ENCODE data around the gene SLC22A3. TPM values are rescaled to one million over a fixed set of nuclear protein-coding genes. Genes with fewer than 3 reads are reported as not detected.

The SLC22A3 gene
- total and polyA plus RNA-seq, 2 donors (not counting 1 experiment from before 2014, with no cell fraction given), result under 0.01 to 0.03 TPM

DNA sequence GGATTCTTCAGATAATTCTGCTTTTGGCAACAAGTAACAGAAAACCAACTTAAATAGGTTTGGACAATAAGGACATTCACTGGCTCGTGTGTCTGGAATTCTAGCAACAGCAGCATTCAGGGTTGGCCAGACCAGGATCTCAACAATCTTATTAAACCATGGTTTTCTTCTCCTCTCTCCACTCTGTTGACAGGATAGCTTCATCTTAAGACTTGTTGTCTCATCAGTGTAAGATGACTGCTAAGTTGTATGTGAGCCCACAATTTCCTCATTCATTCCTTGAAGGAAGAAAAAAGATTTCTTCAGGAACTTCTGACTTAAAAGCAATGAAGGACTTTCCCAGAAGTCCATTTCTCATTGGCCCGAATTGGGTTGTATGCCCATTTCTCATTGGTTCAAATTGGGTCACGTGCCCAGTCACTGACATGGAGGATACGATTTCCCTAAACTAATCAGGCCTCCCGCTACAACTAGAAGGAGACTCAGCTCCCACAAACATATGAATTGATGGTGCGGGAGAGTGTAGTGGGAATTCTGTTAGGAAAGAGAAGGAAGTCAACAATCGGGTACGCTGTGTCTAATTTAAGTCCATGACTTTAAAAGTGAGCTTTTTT is 83.7 kb downstream of the SLC22A3 start:
- Histone ChIP-seq H3K27me3 (ENCODE audit: control insufficient read depth, insufficient read depth, low read length) (no peaks in the 10 kb centered on the region), H2AFZ (ENCODE audit: low read length) (no peak overlapping the region), H3K4me3 (replicated peaks in 1 of 4; ENCODE audit: control extremely low read depth in 1 of 4, insufficient read depth in 1 of 4, low read depth in 3 of 4, low read length in 4 of 4) (no peak overlapping the region), H3K79me2 (ENCODE audit: control insufficient read depth, insufficient read depth, low read length) (no peaks in the 10 kb centered on the region), H3K36me3 (ENCODE audit: control insufficient read depth, insufficient read depth, low read length) (no peaks in the 10 kb centered on the region), H3K9ac (ENCODE audit: insufficient read depth, low read length) (no peak overlapping the region), H3K4me2 (ENCODE audit: extremely low read depth, insufficient read depth, low read length) (no peak overlapping the region), H4K20me1 (ENCODE audit: control insufficient read depth, extremely low read depth, insufficient read depth, low read length) (no peaks in the 10 kb centered on the region), H3K4me1 (ENCODE audit: control insufficient read depth, extremely low read depth, insufficient read depth, low read length) (no peaks in the 10 kb centered on the region), H3K27ac (ENCODE audit: insufficient read depth, low read length) (no peak overlapping the region), H3K9me3 (ENCODE audit: control insufficient read depth, insufficient read depth, low read depth, low read length) (no peaks in the 10 kb centered on the region)
- TF ChIP-seq EZH2 (IDR thresholded peaks at IDR 0.05; ENCODE audit: low read length, missing control alignments), result no peak
- TF ChIP-seq, protein P1, sequence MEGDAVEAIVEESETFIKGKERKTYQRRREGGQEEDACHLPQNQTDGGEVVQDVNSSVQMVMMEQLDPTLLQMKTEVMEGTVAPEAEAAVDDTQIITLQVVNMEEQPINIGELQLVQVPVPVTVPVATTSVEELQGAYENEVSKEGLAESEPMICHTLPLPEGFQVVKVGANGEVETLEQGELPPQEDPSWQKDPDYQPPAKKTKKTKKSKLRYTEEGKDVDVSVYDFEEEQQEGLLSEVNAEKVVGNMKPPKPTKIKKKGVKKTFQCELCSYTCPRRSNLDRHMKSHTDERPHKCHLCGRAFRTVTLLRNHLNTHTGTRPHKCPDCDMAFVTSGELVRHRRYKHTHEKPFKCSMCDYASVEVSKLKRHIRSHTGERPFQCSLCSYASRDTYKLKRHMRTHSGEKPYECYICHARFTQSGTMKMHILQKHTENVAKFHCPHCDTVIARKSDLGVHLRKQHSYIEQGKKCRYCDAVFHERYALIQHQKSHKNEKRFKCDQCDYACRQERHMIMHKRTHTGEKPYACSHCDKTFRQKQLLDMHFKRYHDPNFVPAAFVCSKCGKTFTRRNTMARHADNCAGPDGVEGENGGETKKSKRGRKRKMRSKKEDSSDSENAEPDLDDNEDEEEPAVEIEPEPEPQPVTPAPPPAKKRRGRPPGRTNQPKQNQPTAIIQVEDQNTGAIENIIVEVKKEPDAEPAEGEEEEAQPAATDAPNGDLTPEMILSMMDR (conservative IDR thresholded peaks at IDR 0.05 in 1 of 2, IDR thresholded peaks at IDR 0.05 in 1 of 2; ENCODE audit: low read depth in 1 of 2, low read length in 2 of 2), result no peak
- DNase-seq (ENCODE audit: low read depth in 2 of 2), result peak; percentile 28 to 42

DNA sequence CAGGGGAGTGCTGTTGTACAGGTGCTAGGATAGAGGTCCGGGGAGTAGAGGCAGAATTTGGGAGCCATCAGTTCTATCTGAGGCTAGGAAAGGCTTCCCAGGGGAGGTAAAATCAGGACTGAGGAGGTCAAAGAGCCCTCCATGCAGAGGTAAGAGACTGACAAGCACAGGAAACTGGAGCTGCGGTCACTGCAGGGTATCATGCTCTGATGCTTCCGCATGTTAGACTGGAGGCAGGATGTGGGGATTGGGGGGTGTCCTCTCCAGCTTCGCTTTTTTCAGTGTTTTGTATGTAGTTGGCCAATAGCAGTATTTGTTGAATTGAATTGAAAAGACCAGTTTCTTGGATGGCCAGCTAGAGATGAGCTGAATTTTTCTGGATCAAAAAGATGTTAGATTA is 87.8 kb downstream of the SLC22A3 start:
- Histone ChIP-seq H3K36me3 (ENCODE audit: control insufficient read depth, insufficient read depth, low read length) (no peaks in the 10 kb centered on the region), H3K27ac (ENCODE audit: insufficient read depth, low read length) (no peak overlapping the region), H2AFZ (ENCODE audit: low read length) (no peak overlapping the region), H3K27me3 (ENCODE audit: control insufficient read depth, insufficient read depth, low read length) (no peaks in the 10 kb centered on the region), H4K20me1 (ENCODE audit: control insufficient read depth, extremely low read depth, insufficient read depth, low read length) (no peaks in the 10 kb centered on the region), H3K4me3 (replicated peaks in 1 of 4; ENCODE audit: control extremely low read depth in 1 of 4, insufficient read depth in 1 of 4, low read depth in 3 of 4, low read length in 4 of 4) (no peak overlapping the region), H3K79me2 (ENCODE audit: control insufficient read depth, insufficient read depth, low read length) (no peaks in the 10 kb centered on the region), H3K4me1 (ENCODE audit: control insufficient read depth, extremely low read depth, insufficient read depth, low read length) (no peaks in the 10 kb centered on the region), H3K4me2 (ENCODE audit: extremely low read depth, insufficient read depth, low read length) (no peak overlapping the region), H3K9ac (ENCODE audit: insufficient read depth, low read length) (no peak overlapping the region), H3K9me3 (ENCODE audit: control insufficient read depth, insufficient read depth, low read depth, low read length) (no peaks in the 10 kb centered on the region)
- TF ChIP-seq EZH2 (IDR thresholded peaks at IDR 0.05; ENCODE audit: low read length, missing control alignments), result no peak
- TF ChIP-seq, protein P1 (conservative IDR thresholded peaks at IDR 0.05 in 1 of 2, IDR thresholded peaks at IDR 0.05 in 1 of 2; ENCODE audit: low read depth in 1 of 2, low read length in 2 of 2), result no peak
- DNase-seq (ENCODE audit: low read depth in 2 of 2), result no peak

DNA sequence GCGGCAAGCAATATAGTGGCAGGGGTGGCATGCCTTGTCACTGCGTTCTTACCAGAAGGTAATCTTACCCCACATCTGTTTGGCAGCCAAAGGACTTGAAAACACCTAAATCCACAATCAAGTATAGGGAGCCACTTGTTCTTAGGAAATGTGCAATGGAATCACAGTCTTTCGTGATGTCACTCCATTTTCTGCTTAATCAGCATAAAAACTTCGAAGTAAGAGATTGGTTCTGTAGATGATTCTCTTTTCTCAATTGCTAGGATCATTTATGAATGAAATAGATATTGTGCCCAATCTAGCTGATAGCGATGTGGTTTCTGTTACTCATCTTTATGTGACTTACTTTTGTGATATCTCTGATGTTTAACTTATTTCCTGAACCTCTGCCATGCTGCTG is 89.0 kb downstream of the SLC22A3 start:
- H3K9ac ChIP-seq (ENCODE audit: insufficient read depth, low read length), result no peak overlapping the region
- H3K4me1 ChIP-seq (ENCODE audit: control insufficient read depth, extremely low read depth, insufficient read depth, low read length), result no peaks in the 10 kb centered on the region
- TF ChIP-seq, protein P1 (conservative IDR thresholded peaks at IDR 0.05 in 1 of 2, IDR thresholded peaks at IDR 0.05 in 1 of 2; ENCODE audit: low read depth in 1 of 2, low read length in 2 of 2), result no peak
- TF ChIP-seq EZH2 (IDR thresholded peaks at IDR 0.05; ENCODE audit: low read length, missing control alignments), result no peak
- no peaks in the 10 kb centered on the region for H3K27me3 ChIP-seq (ENCODE audit: control insufficient read depth, insufficient read depth, low read length)
- no peak overlapping the region for H3K4me3 ChIP-seq (replicated peaks in 1 of 4; ENCODE audit: control extremely low read depth in 1 of 4, insufficient read depth in 1 of 4, low read depth in 3 of 4, low read length in 4 of 4)
- H3K4me2 ChIP-seq (ENCODE audit: extremely low read depth, insufficient read depth, low read length), result no peak overlapping the region
- no peak for DNase-seq (ENCODE audit: low read depth in 2 of 2)
- no peaks in the 10 kb centered on the region for H3K9me3 ChIP-seq (ENCODE audit: control insufficient read depth, insufficient read depth, low read depth, low read length)
- no peaks in the 10 kb centered on the region for H3K36me3 ChIP-seq (ENCODE audit: control insufficient read depth, insufficient read depth, low read length)
- no peak overlapping the region for H3K27ac ChIP-seq (ENCODE audit: insufficient read depth, low read length)
- no peak overlapping the region for H2AFZ ChIP-seq (ENCODE audit: low read length)
- no peaks in the 10 kb centered on the region for H4K20me1 ChIP-seq (ENCODE audit: control insufficient read depth, extremely low read depth, insufficient read depth, low read length)
- H3K79me2 ChIP-seq (ENCODE audit: control insufficient read depth, insufficient read depth, low read length), result no peaks in the 10 kb centered on the region

Measured in fibroblast of lung (primary cell).